Cardiac fibroblast (primary cell): ENCODE data around the gene HCFC1R1.
"Not testable (repeated sequence)": the region's sequence is repeated elsewhere in the genome, so short reads cannot be mapped to it uniquely, and the experiment has no call there.

Source experiments
- DNase-seq, 2 donors: peaks; one replicate each; pipeline versions ENCODE4 v3.0.0 to v3.0.0-alpha.2; 2010; ENCODE audit warnings: low read depth in 2 of 2
- H3K4me3 ChIP-seq, 2 donors: replicated peaks in 1 of 2; 1 replicate in 1 of 2; 2 replicates in 1 of 2; pipeline ENCODE4 v1.5.1; 2011; ENCODE audit warnings: low read depth in 2 of 2, low read length in 2 of 2, mild to moderate bottlenecking in 2 of 2, moderate library complexity in 1 of 2
- CTCF ChIP-seq: IDR thresholded peaks from one replicate; pipeline ENCODE4 v1.5.1; 2011; ENCODE audit warnings: low read depth, mild to moderate bottlenecking, low read length, inconsistent platforms

The HCFC1R1 gene

GRCh38 chr16:3054965-3055733, 31.4 kb upstream of the HCFC1R1 start:
- no peak for DNase-seq
- H3K4me3 ChIP-seq = no peak overlapping the region

GRCh38 chr16:3053330-3053710, 29.6 kb upstream of the HCFC1R1 start:
- not testable (repeated sequence) for H3K4me3 ChIP-seq, DNase-seq

More at GRCh38 chr16:3054965-3055733, 31.4 kb upstream of the HCFC1R1 start:
- no peak for TF ChIP-seq CTCF

- DNase-seq = not testable (repeated sequence)
Observed at GRCh38 chr16:3052571-3053329, 29.0 kb upstream of the HCFC1R1 start.

GRCh38 chr16:3051494-3051893, 27.8 kb upstream of the HCFC1R1 start:
- no peak for TF ChIP-seq CTCF
- no peak for DNase-seq
- no peak overlapping the region for H3K4me3 ChIP-seq

More at GRCh38 chr16:3052571-3053329, 29.0 kb upstream of the HCFC1R1 start:
- H3K4me3 ChIP-seq = not testable (repeated sequence)

GRCh38 chr16:3051009-3051408, 27.3 kb upstream of the HCFC1R1 start:
- no peak for TF ChIP-seq CTCF
- no peak for DNase-seq
- H3K4me3 ChIP-seq = no peak overlapping the region

GRCh38 chr16:3050487-3050886, 26.7 kb upstream of the HCFC1R1 start:
- no peak for DNase-seq
- no peak overlapping the region for H3K4me3 ChIP-seq
- no peak for TF ChIP-seq CTCF

GRCh38 chr16:3049921-3050481, 26.3 kb upstream of the HCFC1R1 start:
- H3K4me3 ChIP-seq = no peak overlapping the region

More at GRCh38 chr16:3049921-3050481, 26.3 kb upstream of the HCFC1R1 start:
- no peak for DNase-seq
- no peak for TF ChIP-seq CTCF
